ENCODE results near the gene NUDT8.

NUDT8 gene, protein sequence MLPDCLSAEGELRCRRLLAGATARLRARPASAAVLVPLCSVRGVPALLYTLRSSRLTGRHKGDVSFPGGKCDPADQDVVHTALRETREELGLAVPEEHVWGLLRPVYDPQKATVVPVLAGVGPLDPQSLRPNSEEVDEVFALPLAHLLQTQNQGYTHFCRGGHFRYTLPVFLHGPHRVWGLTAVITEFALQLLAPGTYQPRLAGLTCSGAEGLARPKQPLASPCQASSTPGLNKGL

DNA sequence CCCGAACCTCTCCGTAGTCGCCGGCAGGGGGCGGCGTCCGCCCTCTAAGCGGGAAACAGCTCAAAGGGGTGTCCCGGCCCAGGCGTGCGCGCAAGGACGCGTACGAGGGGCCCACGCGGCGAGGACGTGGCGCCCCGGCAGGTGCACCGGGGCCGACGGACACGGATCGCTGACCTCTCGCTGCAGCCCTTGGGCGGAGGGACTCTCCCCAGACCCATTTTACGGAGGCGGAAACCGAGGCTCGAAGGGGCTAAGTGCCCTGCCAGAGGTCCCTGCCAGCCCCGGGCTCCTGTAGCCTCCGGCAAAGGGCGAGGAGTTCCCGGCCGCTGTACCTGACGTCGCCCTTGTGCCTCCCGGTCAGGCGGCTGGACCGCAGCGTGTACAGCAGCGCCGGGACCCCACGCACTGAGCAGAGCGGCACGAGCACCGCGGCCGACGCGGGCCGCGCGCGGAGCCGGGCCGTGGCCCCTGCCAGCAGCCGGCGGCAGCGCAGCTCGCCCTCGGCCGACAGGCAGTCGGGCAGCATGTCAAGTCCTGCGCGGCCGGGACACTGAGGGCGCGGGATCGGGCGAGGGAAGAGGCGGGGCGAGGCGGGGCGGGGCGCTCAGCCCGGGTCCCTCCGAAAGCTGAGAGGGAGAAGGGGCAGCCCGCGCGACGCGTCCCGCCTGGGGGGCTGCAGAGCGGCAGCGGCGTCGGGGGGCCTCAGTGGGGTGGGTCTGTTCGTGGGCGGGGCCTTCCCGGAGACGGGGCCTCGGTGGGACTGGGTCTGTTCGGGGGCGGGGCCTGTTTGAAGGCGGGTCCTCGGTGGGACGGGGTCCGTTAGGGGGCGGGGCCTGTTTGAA, at the start of gene NUDT8:
NUDT8 (minus strand) TSS at position 552 of the 842 bp plus-strand sequence; CDS start at position 526, 26 bp downstream.
- DNase-seq (ENCODE audit: low read depth), result peak; percentile 60

DNA sequence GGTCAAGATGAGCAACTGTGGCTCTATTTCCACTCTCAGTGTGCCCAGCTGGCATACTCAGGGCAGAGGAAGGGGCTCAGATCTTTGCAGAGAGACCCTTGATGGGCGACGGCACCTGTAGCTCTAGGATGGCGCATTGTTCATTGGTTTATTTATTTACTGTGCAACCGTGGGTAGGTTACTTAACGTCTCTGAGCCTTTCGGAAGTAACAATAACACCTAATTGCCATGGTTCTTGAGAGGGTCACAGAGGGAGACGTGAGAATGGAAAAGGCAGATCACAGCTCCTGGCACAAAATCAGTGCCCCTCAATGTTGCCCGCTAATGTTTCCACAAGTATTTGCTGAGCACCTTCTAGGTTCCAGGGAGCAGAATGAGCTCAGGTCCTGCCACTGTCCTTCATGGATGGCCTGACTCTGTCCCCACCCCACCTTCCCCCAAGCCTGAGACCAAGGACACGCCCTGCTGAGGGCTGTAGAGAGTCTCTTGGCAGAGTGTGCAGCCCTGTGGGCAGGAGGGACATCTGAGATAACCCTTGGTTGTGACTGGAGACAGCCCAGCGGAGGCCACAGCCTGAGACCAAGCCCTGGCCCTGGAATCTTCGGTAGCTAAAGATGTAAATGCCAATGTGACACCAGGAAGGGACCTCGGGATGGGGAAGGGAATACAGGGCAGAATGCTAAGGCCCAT, 45.5 kb upstream of the NUDT8 start:
- DNase-seq (ENCODE audit: low read depth), result no peak

DNA sequence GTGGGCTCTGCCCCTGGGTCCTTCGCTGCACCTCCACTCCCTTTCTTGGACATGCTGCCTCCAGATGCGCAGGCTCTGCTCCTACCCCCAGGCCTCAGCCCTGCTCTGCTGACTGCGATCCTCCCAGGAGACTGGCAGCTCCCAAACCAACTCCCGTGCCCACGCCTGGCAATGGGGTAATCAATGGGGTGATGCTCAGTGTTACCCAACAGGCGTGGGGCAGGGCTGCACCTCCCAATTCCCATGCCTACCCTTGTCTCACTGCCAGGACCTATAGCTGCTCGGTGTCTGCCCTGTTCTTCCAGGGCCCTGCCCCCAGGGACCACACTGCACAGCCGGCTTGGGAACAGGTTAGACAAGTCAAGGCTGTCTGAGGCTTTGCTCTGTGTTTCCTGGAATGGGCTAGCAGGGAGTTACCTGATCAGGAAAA, 44.7 kb upstream of the NUDT8 start, which contains the start of gene ALDH3B2:
ALDH3B2 (minus strand) TSS at position 182 of the 430 bp plus-strand sequence. CDS start 7,688 bp downstream, outside the sequence.
- no peak for DNase-seq (ENCODE audit: low read depth)

DNA sequence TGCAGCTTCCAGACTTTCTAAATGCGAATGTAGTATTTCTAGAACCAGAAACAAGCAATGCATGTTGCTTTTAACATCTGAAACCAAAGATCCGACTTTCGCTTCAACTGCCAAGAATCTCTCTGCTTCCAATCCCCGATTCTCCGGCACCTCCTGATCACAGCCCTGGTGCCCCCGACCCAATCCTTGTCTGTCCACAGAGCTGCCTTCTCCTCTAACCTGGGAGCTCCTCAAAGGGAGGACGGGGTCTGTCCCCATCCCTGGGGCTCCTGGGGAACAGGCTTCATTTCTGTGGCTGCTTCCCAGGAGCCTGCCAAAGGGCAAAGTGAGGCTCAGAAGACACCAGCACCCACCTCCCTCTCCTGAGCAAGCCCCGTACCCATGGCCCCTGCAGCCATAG, 44.2 kb upstream of the NUDT8 start:
- DNase-seq (ENCODE audit: low read depth), result no peak

DNA sequence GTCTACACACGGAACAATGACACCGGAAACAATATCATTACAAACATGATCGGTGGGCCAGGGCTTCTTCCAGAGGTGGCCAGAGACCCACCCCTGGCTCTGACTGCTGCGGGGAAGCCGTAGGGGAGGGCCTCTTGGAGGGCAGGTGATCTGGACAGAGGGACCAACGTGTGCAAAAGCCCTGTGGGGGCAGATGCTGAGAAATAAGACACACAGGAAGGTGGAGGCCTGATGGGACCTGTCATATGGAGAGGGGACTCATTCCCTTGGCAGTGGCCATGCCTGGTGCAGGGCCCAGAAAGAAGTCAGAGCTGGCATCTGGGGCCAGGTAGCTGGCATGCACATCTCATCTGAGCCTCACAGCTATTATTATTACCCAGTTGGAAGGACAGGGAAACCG, 43.6 kb upstream of the NUDT8 start:
- DNase-seq (ENCODE audit: low read depth), result no peak

DNA sequence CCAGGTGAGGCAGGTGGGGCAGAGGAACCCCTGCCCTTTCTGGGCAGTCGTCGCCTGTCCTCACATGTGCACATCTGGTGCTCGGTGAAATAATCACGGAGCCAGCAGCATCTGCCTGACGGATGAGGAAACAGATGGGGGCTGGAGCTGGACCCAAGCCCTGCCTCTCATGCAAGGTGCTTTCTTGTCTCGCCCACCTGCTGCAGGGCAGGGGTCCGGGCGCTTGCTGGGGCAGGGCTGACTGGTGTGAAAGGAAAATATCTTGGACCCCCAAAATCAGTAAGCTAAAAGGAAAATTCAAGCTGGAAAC, 41.4 kb upstream of the NUDT8 start:
- DNase-seq (ENCODE audit: low read depth), result no peak

DNA sequence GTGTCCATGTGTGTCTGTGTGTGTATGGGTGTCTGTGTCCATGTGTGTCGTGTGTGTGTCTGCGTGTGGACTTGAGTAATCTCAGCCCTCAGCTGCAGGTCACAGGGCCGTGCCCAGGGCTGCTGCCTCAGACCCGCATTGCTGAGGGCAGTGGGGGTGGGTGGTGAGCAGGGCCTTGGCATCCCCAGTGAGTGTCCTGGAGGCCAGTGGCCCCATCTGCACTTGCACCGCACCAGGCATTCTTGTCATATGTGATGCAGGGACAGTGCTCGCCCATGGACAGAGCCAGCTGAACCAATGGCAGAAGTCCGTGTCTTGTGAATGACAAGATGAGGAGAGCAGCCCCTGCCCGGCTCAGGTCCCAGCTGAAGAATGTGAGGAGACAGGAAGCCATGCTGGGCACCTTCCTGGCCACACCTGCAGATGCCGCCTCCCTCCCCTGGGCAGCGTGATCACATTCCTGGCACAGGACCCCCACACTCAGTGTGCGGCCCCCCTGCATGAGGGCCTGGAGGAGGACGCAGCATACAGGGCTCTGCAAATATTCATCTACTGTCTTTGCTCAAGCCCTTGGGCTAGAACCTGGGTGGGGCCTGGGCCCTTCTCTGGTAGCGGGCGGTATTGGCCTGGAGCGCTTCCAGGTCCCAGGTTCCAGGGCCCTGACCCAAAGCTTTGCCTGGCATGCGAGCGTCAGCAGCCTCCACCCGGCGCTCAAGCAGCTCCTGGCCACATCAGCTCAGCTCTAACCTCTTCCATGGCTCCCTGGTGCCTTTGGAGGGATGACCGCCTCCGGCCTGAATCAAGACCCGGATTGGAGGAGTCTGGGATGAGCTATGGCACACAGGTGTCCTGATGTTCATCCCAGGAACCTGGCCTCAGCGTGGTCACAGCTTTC, 40.8 kb upstream of the NUDT8 start:
- DNase-seq (ENCODE audit: low read depth), result no peak

DNA sequence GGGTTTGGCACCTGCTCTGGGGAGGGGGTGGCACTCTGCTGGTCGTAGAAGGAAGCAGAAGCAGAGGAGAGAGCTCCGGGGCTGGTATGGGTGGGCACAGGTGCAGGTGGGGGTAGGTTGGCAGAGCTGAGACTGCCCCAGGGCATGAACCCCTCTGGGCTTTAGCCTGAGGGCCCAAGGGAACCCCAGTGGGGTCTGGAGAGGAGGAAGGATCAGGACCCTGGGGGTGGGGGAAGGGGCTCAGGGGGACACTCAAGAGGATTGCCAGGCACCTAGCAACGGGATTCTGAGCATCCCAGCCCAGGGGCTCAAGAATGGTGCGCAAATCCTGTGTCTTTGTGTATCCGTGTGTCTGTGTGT, 38.4 kb upstream of the NUDT8 start:
- DNase-seq (ENCODE audit: low read depth), result no peak

DNA sequence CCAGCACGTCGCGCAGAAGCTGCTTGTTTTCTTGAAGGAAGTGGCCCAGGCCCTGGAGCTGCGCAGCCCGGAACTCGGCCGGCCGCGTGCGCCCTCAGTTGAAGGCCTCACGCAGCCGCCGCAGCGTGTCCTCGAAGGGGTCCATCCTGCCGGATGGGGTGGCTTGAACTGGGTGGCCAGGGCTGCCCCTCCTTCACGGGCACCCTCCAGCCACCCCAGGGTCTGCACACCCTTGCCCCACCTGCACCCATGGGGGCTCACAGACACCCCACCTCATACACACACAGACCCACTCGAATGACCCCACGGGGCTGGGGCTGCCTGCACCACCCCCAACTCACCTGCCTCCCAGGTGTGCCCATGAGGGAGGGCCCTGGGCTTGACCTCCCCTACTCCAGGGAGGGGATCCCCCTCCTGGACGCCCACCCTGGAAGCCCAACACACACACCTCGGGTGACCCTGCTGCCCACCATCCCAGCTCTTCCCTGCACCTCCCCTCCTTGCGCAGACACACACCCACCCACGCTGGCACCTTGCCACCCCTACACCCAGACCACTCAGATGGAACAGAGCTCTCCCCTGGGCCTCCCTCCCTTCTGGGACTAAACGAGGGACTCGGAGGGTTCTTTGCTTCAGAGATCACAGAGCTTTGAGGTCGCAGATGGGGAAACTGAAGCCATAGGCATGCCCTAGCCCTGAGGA, 37.9 kb upstream of the NUDT8 start:
- no peak for DNase-seq (ENCODE audit: low read depth)

DNA sequence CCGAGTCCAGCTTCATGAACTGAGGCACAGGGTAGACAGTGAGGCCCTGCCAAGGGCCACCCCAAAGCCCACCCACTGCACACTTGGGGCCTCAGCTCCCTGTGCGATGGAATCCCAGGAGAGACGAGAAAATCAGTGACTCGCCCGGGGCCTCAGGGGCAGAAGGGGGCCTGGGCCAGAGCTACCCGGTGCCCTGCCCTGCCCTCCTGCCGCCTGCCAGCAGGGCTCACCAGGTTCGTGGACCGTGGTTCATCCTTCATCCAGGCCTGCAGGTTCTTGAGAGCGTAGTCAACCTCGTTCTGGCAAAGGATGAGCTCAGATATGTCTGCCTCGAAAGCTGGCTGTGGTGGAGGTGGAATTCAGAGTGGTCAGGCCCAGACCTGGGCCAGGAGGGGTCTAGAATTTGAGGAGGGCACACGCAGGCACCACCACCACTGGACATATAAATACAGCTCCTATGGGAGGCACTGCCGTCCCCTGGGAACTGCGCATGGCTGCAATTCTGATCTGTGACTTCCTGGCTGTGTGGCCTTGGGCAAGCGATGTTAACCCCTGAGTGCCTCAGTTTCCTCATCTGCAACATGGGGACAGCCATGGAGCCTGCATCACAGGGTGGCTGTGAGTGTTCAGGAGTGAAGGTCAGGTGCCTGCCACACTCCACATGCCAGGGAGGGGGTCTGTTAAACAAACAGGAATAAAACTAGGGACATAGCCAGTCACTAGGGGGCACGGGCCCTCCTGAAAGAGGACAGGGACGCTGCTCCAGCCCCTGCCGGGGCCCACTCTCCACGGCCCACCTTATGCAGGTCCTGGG, 37.1 kb upstream of the NUDT8 start:
- DNase-seq (ENCODE audit: low read depth), result no peak

DNA sequence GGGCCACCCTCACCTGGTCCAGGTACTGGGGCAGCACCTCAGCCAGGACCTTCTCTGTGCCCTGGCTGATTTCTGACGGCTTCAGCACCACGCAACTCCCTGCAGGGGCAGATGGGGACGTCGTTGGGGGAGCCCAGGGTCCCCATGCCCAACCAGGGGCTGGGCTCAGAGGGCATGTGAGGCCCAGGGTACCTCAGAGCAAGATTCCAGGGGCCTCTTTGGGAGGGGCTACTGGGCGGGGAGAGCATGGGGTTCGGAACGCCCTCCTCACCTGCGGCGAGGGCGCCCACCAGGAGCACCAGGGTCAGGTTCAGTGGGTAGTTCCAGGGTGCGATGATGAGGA, 36.5 kb upstream of the NUDT8 start:
- DNase-seq (ENCODE audit: low read depth), result no peak

DNA sequence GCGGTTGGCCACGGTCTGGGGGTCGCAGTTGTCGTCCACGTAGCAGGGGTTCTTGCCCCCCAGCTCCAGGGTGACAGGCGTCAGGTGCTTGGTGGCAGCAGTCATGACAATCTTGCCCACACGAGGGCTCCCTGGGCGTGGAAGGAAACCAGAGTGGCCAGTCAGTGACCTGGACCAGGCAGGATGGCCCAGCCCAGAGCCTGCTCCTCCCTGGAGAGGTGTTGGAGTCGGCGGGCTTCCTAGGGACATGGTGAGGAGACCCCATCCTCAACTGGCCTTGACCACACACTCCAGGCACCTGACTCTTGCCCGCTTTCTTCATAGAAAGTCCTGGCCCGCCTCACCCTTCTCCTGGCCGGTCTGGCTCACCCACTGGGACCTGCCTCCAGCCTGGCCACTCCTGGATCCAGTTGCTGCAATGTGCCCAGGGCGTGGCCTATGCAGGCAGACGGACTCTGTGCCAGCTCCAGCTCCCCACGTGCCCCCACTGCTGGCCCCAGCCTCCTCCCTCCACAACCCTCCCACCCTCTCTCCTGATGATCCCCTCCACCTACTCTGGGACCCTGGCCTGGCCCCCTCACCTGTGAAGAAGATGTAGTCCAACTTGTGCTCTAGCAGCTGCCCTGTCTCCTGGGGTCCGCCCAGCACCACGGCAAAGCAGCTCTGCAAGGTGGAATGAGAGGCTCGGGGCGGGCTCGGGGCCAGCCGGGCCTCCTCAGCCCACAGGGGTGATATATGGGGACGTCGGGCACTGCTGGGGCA, 36.0 kb upstream of the NUDT8 start:
- no peak for DNase-seq (ENCODE audit: low read depth)

DNA sequence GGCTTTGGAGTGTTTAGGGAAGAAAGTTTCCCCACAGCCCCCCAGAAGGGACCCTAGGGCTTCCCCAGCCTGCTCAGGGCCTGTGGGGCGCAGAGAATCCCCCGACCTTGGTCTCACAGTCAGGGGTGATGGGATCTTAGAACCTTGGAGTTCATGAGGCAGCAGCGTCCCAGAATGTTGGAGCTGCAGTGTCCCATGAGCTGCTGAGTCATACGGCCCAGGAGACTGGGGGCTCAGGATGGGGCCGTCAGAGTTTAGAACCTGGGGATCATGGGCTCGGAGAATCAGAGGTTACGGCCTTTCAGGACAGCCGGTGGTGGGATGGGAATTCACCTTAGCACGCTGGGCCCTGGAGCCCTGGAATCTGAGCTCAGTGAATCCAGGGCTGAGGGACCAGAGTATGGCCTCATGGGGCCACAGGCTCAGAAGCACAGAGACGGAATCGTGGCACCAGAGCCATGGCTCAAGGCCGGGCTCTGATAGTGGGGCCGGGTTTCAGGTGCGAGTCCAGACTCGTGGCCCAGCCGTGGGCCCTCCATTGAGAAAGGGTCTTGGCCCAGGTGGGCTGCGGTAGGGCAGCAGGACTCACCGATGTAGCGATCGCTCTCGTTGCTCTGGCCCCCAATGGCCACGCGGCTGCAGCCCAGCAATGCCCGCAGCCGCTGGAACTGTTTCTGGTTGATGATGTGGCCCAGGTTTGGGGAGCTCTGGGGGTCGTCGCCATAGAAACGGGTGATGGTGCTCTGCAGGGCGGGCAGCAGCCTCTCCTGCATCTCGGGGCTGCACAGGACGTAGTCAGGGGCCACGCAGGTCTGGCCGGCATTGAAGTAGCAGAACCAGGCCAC, 35.2 kb upstream of the NUDT8 start:
- DNase-seq (ENCODE audit: low read depth), result no peak

DNA sequence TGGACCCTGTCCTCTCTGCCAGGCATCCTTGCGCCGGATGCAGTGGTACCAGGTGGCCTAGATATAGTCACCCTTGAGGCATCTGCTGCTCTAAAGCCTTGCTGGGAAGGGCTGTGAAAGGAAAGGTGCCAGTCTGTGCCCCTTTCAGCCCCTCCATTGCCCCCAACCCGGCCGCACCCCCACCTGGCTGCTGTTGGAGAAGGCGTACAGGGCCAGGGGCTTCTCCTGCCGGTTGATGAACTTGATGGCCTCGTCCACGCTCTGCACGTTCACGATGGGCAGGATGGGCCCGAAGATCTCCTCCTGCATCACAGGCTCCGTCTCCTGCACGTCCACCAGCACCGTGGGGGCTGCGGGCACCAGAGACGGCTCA, 34.5 kb upstream of the NUDT8 start:
- no peak for DNase-seq (ENCODE audit: low read depth)

DNA sequence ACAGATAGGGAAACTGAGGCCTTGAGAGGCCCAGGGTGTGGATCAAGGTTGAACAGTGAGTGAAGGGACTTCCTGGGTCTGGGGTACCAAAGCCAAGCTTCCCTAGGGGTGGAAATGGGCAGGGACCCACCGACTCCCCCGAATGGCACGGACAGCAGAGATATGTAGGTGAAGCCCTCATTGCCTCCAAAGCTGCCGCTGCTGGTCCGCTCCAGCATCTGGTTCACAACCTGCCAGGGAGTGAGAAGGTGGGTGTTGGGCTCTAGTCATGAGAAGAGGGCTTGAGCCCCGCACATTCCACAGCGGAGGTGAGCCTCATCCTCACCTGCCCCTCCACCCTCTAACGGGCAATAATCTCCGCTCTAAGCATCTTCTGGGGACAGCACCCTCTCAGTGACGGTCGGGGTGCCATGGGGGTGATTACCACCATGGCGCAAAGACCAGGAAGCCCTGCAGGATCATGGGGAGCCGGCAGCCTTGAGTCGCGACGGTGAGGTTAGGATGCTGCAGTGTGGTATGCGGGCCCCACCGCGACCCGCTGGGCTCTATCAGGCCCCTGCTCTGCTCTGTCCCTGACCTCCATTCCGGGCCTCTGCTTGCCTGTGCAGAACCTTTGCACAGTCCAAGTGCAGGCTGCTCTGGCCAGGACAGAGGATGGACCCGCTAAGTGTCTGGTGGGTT, 33.9 kb upstream of the NUDT8 start:
- no peak for DNase-seq (ENCODE audit: low read depth)

DNA sequence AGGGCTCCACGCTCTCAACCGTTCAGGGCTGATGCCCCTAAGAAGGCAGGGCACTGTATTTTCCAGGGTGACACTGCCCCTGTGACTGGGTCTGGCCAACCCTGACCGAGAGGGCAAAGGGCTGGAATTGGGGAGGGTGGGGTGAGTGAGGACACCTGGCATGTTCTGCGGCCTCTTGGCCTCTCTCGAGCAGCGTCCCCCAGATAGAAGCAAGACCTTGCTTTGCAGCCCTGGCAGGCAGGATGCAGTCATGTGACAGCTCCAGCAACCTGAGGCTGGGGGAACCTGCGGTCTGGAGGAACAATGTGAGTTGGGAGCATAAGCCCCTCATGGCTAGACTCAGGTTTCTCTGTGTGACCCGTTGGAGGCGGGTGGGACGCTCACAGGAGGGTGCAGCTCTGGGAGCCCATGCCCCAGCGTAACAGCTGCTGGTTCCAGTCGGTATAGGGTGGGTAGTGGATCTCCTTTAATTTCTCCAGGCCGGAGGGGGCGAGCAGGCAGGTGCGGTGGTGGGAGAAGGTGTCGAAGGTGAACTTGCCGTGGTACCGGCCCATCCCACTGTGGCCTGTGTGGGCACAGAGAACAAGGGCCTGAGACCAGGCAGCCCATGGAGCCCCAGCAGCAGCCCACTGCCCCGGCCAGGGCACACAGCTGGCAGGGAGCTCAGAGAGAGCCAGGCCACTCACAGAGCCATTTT, 33.2 kb upstream of the NUDT8 start:
- no peak for DNase-seq (ENCODE audit: low read depth)

DNA sequence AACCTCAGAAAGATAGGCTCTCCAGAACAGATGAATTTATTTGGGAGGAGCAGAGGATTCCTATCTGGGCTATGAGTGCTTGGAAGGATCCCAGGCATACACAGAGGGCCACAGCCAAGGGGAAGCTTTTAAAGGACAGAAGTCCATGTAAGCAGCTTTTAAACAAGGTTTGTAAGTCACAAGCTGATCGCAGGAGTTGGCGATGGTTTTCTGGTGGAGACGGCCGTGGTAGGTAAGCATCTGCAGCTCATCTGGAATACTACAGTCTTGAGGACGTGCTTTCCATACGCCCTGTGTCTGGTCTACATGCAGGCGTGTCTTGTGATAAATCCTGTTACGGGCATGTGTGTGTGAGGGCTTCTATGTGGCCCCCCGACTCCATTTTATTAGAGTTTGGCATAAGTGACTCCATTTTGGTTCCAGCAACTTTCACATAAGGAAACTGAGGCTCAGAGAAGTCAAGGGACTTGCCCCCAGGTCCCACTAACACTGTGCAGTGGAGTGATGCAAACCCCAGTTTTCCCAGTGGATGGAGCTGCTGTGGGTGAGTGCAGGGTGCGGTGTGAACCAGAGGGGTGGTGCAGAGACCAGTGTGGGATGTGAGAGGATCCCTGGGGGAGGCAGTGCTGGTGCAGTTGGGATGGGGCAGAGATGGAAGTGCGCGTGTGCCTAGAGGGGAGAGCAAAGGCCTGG, 32.6 kb upstream of the NUDT8 start:
- DNase-seq (ENCODE audit: low read depth), result no peak
